ENCODE measurements around the gene KATNB1. TPM values are rescaled to one million over a fixed set of nuclear protein-coding genes. Genes with fewer than 3 reads are reported as not detected.
"Not testable (repeated sequence)": the region's sequence is repeated elsewhere in the genome, so short reads cannot be mapped to it uniquely, and the experiment has no call there.

The KATNB1 gene
- total RNA-seq, 3 donors from 2014 or later (not counting 1 experiment from before 2014, with no cell fraction given), result 23.6 to 34.3 (median 29.7) TPM

DNA sequence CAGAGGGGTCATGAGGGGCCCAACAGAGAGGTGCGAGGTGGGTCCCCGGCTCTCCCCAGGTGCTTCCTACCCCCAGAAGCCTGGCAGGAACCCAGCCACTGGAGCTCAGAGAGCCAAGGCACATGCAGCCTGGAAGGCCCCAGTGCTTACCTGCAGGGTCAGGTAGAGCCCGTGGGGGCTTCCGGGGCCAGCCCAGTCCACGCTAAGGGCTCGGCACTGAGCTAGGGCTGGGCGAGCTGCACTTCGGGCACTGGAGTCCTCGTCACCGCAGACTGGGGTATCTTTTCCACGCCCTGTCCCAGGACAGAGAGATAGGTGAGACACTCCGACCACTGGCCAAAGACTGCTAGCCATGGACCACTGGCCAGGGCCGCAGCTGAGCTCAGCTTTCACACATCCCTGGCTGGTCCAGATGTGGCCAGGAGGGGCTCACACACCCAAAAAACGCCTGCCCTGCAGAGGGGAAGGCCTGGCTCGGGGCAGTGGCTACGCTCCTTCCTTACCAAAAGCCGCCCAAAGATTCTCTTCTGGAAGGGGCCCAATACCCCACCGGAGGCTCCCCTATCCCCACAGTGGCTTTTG, 59.4 kb downstream of the KATNB1 start:
- H3K9me3 Mint-ChIP-seq, result no peaks in the 10 kb centered on the region
- H3K4me3 Mint-ChIP-seq, result no peak overlapping the region
- Histone ChIP-seq H3K27me3 (ENCODE audit: control insufficient read depth, insufficient read depth, low read length) (no peaks in the 10 kb centered on the region), H3K4me3 (ENCODE audit: low read length) (no peak overlapping the region), H3K9me3 (ENCODE audit: control insufficient read depth, insufficient read depth, low read length) (no peaks in the 10 kb centered on the region), H3K4me1 (ENCODE audit: control insufficient read depth, insufficient read depth, low read length) (peaks cover 12% of the 10 kb centered on the region), H3K27ac (ENCODE audit: low read length) (no peak overlapping the region), H3K36me3 (ENCODE audit: control insufficient read depth, insufficient read depth, low read length) (no peaks in the 10 kb centered on the region)
- H3K27ac Mint-ChIP-seq, result no peak overlapping the region
- DNase-seq (no peak), ATAC-seq (no peak)
- H3K4me1 Mint-ChIP-seq, result peaks cover 19 to 32% of the 10 kb centered on the region in 2 donors
- intact Hi-C loops (cut with micrococcal nuclease), result no loop called here
- TF ChIP-seq CTCF (IDR thresholded peaks at IDR 0.05), result no peak
- 90% methylated on average over 18 of the region's 18 CpGs for WGBS (ENCODE audit: insufficient coverage)
- no peaks in the 10 kb centered on the region for H3K36me3 Mint-ChIP-seq
- H3K27me3 Mint-ChIP-seq (ENCODE audit: low read depth in 2 of 2), result no peaks in the 10 kb centered on the region

DNA sequence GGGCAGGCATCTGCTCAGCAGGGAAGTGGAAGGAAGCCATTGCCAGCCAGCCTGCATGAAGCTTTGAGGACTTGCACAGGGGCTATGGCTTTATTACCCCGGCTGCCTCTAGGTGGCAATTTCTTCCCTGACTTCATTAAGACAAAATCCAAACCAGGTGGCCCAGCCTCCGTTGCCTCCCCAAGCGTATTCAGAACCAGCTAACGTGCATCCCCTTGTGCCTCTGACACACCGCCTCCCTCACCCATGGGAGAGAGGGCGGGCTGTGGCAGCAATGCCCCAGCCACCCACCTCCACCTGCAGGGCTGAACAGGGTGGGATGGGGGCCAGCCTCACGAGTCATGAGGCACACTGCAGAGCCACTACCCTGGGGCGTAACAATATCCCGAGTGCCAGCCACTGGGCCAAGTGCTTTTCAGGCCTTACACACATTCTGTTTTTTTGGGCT, 59.9 kb downstream of the KATNB1 start:
- Histone ChIP-seq H3K9me3 (ENCODE audit: control insufficient read depth, insufficient read depth, low read length) (no peaks in the 10 kb centered on the region), H3K36me3 (ENCODE audit: control insufficient read depth, insufficient read depth, low read length) (no peaks in the 10 kb centered on the region), H3K27ac (ENCODE audit: low read length) (no peak overlapping the region), H3K4me3 (ENCODE audit: low read length) (no peak overlapping the region), H3K27me3 (ENCODE audit: control insufficient read depth, insufficient read depth, low read length) (no peaks in the 10 kb centered on the region), H3K4me1 (ENCODE audit: control insufficient read depth, insufficient read depth, low read length) (peaks cover 18% of the 10 kb centered on the region)
- peak in 2 of 3 donors; percentile 70 to 75 for ATAC-seq
- Mint-ChIP-seq H3K36me3 (no peaks in the 10 kb centered on the region), H3K4me1 (peaks cover 24 to 37% of the 10 kb centered on the region in 2 donors), H3K27me3 (ENCODE audit: low read depth in 2 of 2) (no peaks in the 10 kb centered on the region), H3K27ac (no peak overlapping the region), H3K9me3 (no peaks in the 10 kb centered on the region), H3K4me3 (no peak overlapping the region)
- intact Hi-C loops (cut with micrococcal nuclease), result no loop called here
- peak in 1 of 2 donors; percentile 57 for DNase-seq
- peak; percentile 35 for TF ChIP-seq CTCF (IDR thresholded peaks at IDR 0.05)
- 48% methylated on average over 9 of the region's 9 CpGs for WGBS (ENCODE audit: insufficient coverage)

- H3K4me1 ChIP-seq (ENCODE audit: control insufficient read depth, insufficient read depth, low read length), result peaks cover 23% of the 10 kb centered on the region
- H3K27me3 ChIP-seq (ENCODE audit: control insufficient read depth, insufficient read depth, low read length); H3K27ac Mint-ChIP-seq; H3K36me3 ChIP-seq (ENCODE audit: control insufficient read depth, insufficient read depth, low read length); intact Hi-C loops (cut with micrococcal nuclease); H3K9me3 Mint-ChIP-seq; H3K36me3 Mint-ChIP-seq; H3K4me3 Mint-ChIP-seq; H3K9me3 ChIP-seq (ENCODE audit: control insufficient read depth, insufficient read depth, low read length); H3K27me3 Mint-ChIP-seq (ENCODE audit: low read depth in 2 of 2); ATAC-seq; DNase-seq; H3K4me3 ChIP-seq (ENCODE audit: low read length); H3K27ac ChIP-seq (ENCODE audit: low read length): not testable (repeated sequence)
- WGBS (ENCODE audit: insufficient coverage), result 79% methylated on average over 5 of the region's 5 CpGs
- peaks cover 30 to 43% of the 10 kb centered on the region in 2 donors for H3K4me1 Mint-ChIP-seq
These were observed 60.4 kb downstream of the KATNB1 start for GRCh38 chr16:57796014-57796413.

GRCh38 chr16:57797216-57797525, 61.6 kb downstream of the KATNB1 start:
- H3K27me3 Mint-ChIP-seq (ENCODE audit: low read depth in 2 of 2), result no peaks in the 10 kb centered on the region
- WGBS (ENCODE audit: insufficient coverage), result 93% methylated on average over 13 of the region's 13 CpGs
- intact Hi-C loops (cut with micrococcal nuclease), result no loop called here

More at GRCh38 chr16:57797216-57797525, 61.6 kb downstream of the KATNB1 start:
- Mint-ChIP-seq H3K36me3 (no peaks in the 10 kb centered on the region), H3K27ac (peak overlapping the region in 1 of 2 donors; percentile 50), H3K9me3 (no peaks in the 10 kb centered on the region), H3K4me3 (no peak overlapping the region), H3K4me1 (peaks cover 33 to 42% of the 10 kb centered on the region in 2 donors)
- no peak overlapping the region for H3K27ac ChIP-seq (ENCODE audit: low read length)
- DNase-seq (no peak), ATAC-seq (no peak)
- no peaks in the 10 kb centered on the region for H3K36me3 ChIP-seq (ENCODE audit: control insufficient read depth, insufficient read depth, low read length)
- peaks cover 30% of the 10 kb centered on the region for H3K4me1 ChIP-seq (ENCODE audit: control insufficient read depth, insufficient read depth, low read length)
- H3K27me3 ChIP-seq (ENCODE audit: control insufficient read depth, insufficient read depth, low read length), result no peaks in the 10 kb centered on the region
- H3K4me3 ChIP-seq (ENCODE audit: low read length), result no peak overlapping the region
- no peak for TF ChIP-seq CTCF (IDR thresholded peaks at IDR 0.05)
- no peaks in the 10 kb centered on the region for H3K9me3 ChIP-seq (ENCODE audit: control insufficient read depth, insufficient read depth, low read length)
